Kidney (tissue), 14 donors: ENCODE measurements around the gene AGBL4. TPM values are rescaled to one million over a fixed set of nuclear protein-coding genes. Genes with fewer than 3 reads are reported as not detected.

Experiments used
- DNase-seq, 5 donors: peaks; one replicate each; pipeline ENCODE4 v3.0.0-alpha.2; 2013 to 2020
- FAIRE-seq: peaks from 2 replicates; lab custom pipeline; 2012; peaks lifted over from hg19 to GRCh38; lab: Jason Lieb, UNC
- H3K27ac ChIP-seq, 2 donors: one replicate each; pipeline ENCODE4 v1.7.0; 2013; ENCODE audit warnings: low read depth in 2 of 2, low read length in 2 of 2, inconsistent platforms in 1 of 2
- H3K27me3 ChIP-seq: one replicate; pipeline ENCODE4 v1.7.1; 2013; ENCODE audit warnings: low read length, inconsistent platforms; ENCODE audit not compliant: control insufficient read depth, insufficient read depth
- H3K36me3 ChIP-seq, 3 donors: one replicate each; pipeline versions ENCODE4 v1.7.0 to v1.7.1; 2013; ENCODE audit warnings: low read length in 3 of 3, control low read depth in 1 of 3, inconsistent platforms in 1 of 3; ENCODE audit not compliant: insufficient read depth in 3 of 3, control insufficient read depth in 2 of 3
- H3K4me1 ChIP-seq, 3 donors: one replicate each; pipeline versions ENCODE4 v1.7.0 to v1.7.1; 2013; ENCODE audit warnings: low read length in 3 of 3, inconsistent platforms in 1 of 3, low read depth in 1 of 3; ENCODE audit not compliant: control insufficient read depth in 2 of 3, insufficient read depth in 2 of 3
- H3K4me3 ChIP-seq, 3 donors: one replicate each; pipeline versions ENCODE4 v1.7.0 to v1.8.1; 2013; ENCODE audit warnings: low read length in 3 of 3, control low read depth in 1 of 3, inconsistent platforms in 1 of 3
- H3K9ac ChIP-seq, 3 donors: one replicate each; pipeline versions ENCODE4 v1.7.0 to v1.7.1; 2013; ENCODE audit warnings: low read length in 3 of 3, control low read depth in 1 of 3, inconsistent platforms in 1 of 3
- H3K9me3 ChIP-seq, 3 donors: one replicate each; pipeline versions ENCODE4 v1.7.0 to v1.7.1; 2013; ENCODE audit warnings: low read length in 3 of 3, control low read depth in 1 of 3, inconsistent platforms in 1 of 3; ENCODE audit not compliant: control insufficient read depth in 2 of 3, insufficient read depth in 1 of 3
- CTCF ChIP-seq: IDR thresholded peaks from 3 replicates; pipeline ENCODE4 v1.5.1; 2012; ENCODE audit warnings: mild to moderate bottlenecking, moderate library complexity, borderline replicate concordance; ENCODE audit not compliant: insufficient read depth; ENCODE audit errors: extremely low read depth
- intact Hi-C: fragments of 100-400 bp; cut with DNase I; formaldehyde crosslinking; loops from one replicate; pipeline ENCODE4 v1.11.1; 2022
- polyA plus RNA-seq: library from polyadenylated mRNA; stranded (reverse); fragments of 350-450 nt; fragmentation: Illumina TruSeq; extraction: RNeasy Lipid Tissue Mini Kit (QIAGEN cat#74804); gene quantifications from one replicate; pipeline ENCODE4 v1.2.3, GENCODE V29; 2014; ENCODE audit warnings: low read depth, low replicate concordance; ENCODE audit not compliant: insufficient read depth
- total RNA-seq: library from RNA; stranded (reverse); fragmentation: NEBNext Ultra II Directional; extraction: Animal tissue kit (Norgen Biotek cat#: 25700); gene quantifications from one replicate; pipeline ENCODE4 v1.2.1, GENCODE V29; 2021
- donor health status: control.
- donor health status: control.
- donor health status: control.
- donor health status: control.
- donor health status: control.
- donor health status: DM: yes; HTN: yes; CAD: no.
- donor health status: Normal renal cell carcinoma (clear cell type).

Gene AGBL4
- total and polyA plus RNA-seq, 2 donors from 2014 or later, result 1.5 to 2.7 TPM

GRCh38 chr1:48851638-48852037 lies 1172.1 kb downstream of the AGBL4 start:
- DNase-seq (no peak), FAIRE-seq (no peak)
- Histone ChIP-seq H3K9me3 (no peaks in the 10 kb centered on the region), H3K36me3 (no peaks in the 10 kb centered on the region), H3K9ac (no peak overlapping the region), H3K27ac (no peak overlapping the region), H3K4me1 (no peaks in the 10 kb centered on the region), H3K27me3 (no peaks in the 10 kb centered on the region), H3K4me3 (no peak overlapping the region)
- intact Hi-C loops, result no loop called here
- no peak for TF ChIP-seq CTCF

- no peak overlapping the region for H3K9ac ChIP-seq
- no peak overlapping the region for H3K4me3 ChIP-seq
- H3K27me3 ChIP-seq, result no peaks in the 10 kb centered on the region
- no peak for TF ChIP-seq CTCF
- intact Hi-C loops, result no loop called here
- H3K36me3 ChIP-seq, result no peaks in the 10 kb centered on the region
- FAIRE-seq, result no peak
- H3K4me1 ChIP-seq, result no peaks in the 10 kb centered on the region
- H3K9me3 ChIP-seq, result no peaks in the 10 kb centered on the region
- no peak overlapping the region for H3K27ac ChIP-seq
- no peak for DNase-seq
Measured at GRCh38 chr1:48848035-48848434, 1175.7 kb downstream of the AGBL4 start.

GRCh38 chr1:48846441-48846840 lies 1177.3 kb downstream of the AGBL4 start:
- no peaks in the 10 kb centered on the region for H3K36me3 ChIP-seq
- no peaks in the 10 kb centered on the region for H3K9me3 ChIP-seq
- H3K4me1 ChIP-seq, result no peaks in the 10 kb centered on the region
- no peak overlapping the region for H3K4me3 ChIP-seq
- intact Hi-C loops, result no loop called here
- no peak overlapping the region for H3K9ac ChIP-seq
- H3K27ac ChIP-seq, result no peak overlapping the region
- DNase-seq (no peak), FAIRE-seq (no peak)
- no peaks in the 10 kb centered on the region for H3K27me3 ChIP-seq
- TF ChIP-seq CTCF, result no peak

- peaks cover 0 to 2% (median 0%) of the 10 kb centered on the region in 3 donors for H3K4me1 ChIP-seq
- no peak overlapping the region for H3K9ac ChIP-seq
- H3K4me3 ChIP-seq, result no peak overlapping the region
- TF ChIP-seq CTCF, result no peak
- H3K36me3 ChIP-seq, result no peaks in the 10 kb centered on the region
- DNase-seq (no peak), FAIRE-seq (no peak)
- H3K27me3 ChIP-seq, result no peaks in the 10 kb centered on the region
- H3K27ac ChIP-seq, result no peak overlapping the region
- no peaks in the 10 kb centered on the region for H3K9me3 ChIP-seq
- intact Hi-C loops, result no loop called here
Measured at GRCh38 chr1:48844187-48844586, 1179.6 kb downstream of the AGBL4 start.
